ENCODE results near the gene PARP6. TPM values are rescaled to one million over a fixed set of nuclear protein-coding genes. Genes with fewer than 3 reads are reported as not detected.

The PARP6 gene
- total RNA-seq, 2 donors from 2014 or later = 108 to 132 TPM

DNA sequence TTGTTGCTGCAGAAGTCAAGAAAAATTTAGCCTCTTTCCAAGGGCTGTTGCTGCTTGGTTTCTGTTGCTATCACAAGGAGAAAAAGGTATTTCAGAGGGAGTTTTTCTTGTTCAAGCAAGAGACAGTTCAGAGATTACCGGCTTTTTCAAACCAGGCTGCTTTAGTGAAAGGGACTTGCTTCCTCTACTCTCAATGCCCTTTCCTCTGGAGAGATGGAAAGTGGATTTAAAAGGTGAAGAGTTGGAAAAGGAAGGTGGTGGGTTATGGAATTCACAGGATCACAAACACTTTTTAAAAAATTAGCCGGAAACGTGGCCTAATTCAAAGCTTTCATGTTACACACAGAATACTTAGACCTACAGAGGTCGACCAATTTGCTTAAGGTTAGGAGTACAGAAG, 1.1 kb downstream of the PARP6 start:
- peak overlapping the region; percentile 89 to 91 for H3K4me3 Mint-ChIP-seq
- H3K27ac Mint-ChIP-seq = peak overlapping the region; percentile 92
- no peak for ATAC-seq (replicated peaks in 1 of 2)
- H3K36me3 Mint-ChIP-seq (ENCODE audit: insufficient read depth in 2 of 2) = peaks cover 4 to 16% of the 10 kb centered on the region in 2 donors
- no peaks in the 10 kb centered on the region for H3K27me3 Mint-ChIP-seq (ENCODE audit: low read depth)
- no peak for DNase-seq
- no peaks in the 10 kb centered on the region for H3K9me3 Mint-ChIP-seq
- peaks cover 34% of the 10 kb centered on the region for H3K4me1 Mint-ChIP-seq (ENCODE audit: low read depth)

DNA sequence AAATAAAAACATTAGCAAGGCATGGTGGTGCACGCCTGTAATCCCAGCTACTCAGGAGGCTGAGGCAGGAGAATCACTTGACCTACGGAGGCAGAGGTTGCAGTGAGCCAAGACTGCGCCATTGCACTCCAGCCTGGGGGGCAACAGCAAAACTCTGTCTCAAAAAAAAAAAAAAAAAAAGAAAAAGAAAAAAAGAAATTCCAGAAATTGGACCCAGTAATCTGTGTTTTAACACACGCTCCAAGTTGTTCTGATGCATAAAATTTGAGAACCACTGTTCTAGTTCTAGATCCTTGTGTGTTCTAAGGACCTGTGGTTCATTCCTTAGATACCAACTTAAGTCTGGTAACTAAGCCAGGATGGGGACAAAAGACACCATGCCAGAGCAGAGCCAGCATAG, 2.6 kb downstream of the PARP6 start:
- Mint-ChIP-seq H3K4me1 (ENCODE audit: low read depth) (peaks cover 44% of the 10 kb centered on the region), H3K27ac (no peak overlapping the region), H3K4me3 (no peak overlapping the region), H3K9me3 (no peaks in the 10 kb centered on the region), H3K27me3 (ENCODE audit: low read depth) (no peaks in the 10 kb centered on the region), H3K36me3 (ENCODE audit: insufficient read depth in 2 of 2) (peaks cover 6 to 22% of the 10 kb centered on the region in 2 donors)
- DNase-seq = no peak
- ATAC-seq (replicated peaks in 1 of 2) = no peak

DNA sequence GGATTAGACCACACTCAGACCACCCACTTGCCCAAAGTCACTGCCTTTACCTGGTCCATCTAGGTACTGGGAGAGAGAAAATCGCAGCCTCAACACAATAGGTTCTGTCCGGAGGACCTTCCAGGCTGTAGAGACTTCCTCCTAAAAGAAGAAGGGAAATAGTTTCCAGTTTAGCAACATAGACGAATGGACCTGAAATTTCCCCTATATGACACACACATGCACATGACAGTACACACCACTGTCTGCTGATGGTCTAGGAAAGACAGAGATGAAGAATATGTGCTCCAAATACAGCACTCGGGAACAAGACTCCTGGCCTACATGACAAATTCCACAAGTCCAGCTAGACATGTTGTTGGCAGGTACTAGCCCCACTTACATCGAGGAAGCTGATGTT, 7.3 kb downstream of the PARP6 start:
- H3K4me3 Mint-ChIP-seq = no peak overlapping the region
- H3K4me1 Mint-ChIP-seq (ENCODE audit: low read depth) = peaks cover 25% of the 10 kb centered on the region
- no peaks in the 10 kb centered on the region for H3K27me3 Mint-ChIP-seq (ENCODE audit: low read depth)
- H3K27ac Mint-ChIP-seq = no peak overlapping the region
- peaks cover 20 to 53% of the 10 kb centered on the region in 2 donors for H3K36me3 Mint-ChIP-seq (ENCODE audit: insufficient read depth in 2 of 2)
- no peaks in the 10 kb centered on the region for H3K9me3 Mint-ChIP-seq
- DNase-seq = no peak
- no peak for ATAC-seq (replicated peaks in 1 of 2)

DNA sequence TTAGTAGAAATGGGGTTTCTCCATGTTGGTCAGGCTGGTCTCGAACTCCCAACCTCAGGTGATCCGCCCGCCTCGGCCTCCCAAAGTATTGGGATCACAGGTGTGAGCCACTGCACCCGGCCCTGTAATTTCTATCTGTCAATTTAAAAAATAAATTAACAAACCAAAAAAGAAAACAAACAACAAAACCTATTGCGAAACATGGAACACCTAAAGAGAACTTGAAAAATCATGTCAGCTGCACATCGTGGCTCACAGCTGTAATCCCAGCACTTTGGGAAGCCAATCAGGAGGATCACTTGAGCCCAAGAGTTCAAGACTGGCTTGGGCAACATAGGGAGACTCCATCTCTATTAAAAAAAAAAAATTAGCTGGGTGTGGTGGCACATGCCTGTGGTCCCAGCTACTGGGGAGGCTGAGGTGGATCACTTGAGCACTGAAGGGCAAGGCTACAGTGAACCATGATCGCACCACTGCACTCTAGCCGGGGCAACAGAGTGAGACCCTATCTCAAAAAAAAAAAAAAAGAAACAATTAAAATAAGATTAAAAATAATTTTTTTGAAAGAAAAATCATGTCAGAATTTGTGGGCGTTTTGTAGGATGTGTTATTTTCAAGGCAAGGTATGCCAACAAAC, 19.6 kb downstream of the PARP6 start:
- H3K36me3 Mint-ChIP-seq (ENCODE audit: insufficient read depth in 2 of 2) = peaks cover 2 to 34% of the 10 kb centered on the region in 2 donors
- H3K4me1 Mint-ChIP-seq (ENCODE audit: low read depth) = peaks cover 10% of the 10 kb centered on the region

DNA sequence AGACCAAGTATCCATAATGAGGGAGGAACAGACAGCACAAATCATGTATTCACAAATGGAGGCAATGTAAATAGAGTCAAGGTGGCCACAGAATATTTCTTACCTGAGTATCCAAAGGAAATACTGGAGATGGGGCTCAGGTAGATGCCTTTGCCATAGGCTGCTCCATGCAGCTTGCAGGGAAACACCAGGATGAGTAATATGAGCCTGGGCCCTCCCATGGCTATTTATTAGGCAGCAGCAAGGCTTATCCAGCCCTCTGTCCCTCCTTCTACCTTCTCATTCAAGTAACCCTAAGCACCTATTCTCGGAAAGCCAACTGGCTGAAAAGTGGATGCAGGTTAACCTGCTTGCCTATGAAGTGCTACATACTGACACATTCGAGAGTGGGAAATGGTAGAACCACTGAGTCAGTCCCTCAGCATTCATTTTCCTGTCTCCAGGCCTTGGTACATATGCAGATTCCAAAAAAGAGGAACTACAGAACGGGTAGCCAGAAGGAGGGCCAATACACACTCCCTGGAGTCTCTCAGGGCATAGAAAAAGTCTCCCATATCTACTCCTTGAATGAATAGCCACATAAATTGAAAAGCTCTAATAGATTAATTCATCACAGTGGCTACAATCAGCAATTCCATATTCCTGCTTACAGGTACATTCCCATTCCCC, 23.1 kb downstream of the PARP6 start:
- H3K36me3 Mint-ChIP-seq (ENCODE audit: insufficient read depth in 2 of 2) = peaks cover 2 to 30% of the 10 kb centered on the region in 2 donors

More for the DNA sequence above, 19.6 kb downstream of the PARP6 start:
- Mint-ChIP-seq H3K9me3 (no peaks in the 10 kb centered on the region), H3K27ac (no peak overlapping the region), H3K4me3 (no peak overlapping the region), H3K27me3 (ENCODE audit: low read depth) (no peaks in the 10 kb centered on the region)
- DNase-seq (no peak), ATAC-seq (replicated peaks in 1 of 2) (no peak)

DNA sequence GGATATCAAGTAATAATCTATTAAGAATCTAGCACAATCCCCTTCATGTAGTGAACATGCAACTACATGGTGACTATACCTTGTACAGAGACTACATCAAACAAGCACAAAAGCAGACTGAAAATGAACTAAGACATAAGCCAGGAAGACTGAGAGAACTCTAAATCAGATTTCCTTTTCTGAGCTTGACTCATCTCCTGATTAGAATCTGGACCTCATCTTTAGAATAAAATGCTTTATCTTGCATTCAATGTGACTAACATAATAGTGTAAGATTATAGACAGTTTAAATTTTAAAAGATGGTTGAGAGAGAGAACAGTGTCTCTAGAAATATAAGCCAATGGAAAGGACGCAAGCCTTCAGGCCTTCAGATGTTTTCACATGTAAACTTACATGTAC, 23.8 kb downstream of the PARP6 start:
- Mint-ChIP-seq H3K9me3 (no peaks in the 10 kb centered on the region), H3K4me3 (no peak overlapping the region), H3K27me3 (ENCODE audit: low read depth) (no peaks in the 10 kb centered on the region), H3K4me1 (ENCODE audit: low read depth) (peaks cover 10% of the 10 kb centered on the region), H3K27ac (peak overlapping the region; percentile 84), H3K36me3 (ENCODE audit: insufficient read depth in 2 of 2) (peaks cover 2 to 30% of the 10 kb centered on the region in 2 donors)
- DNase-seq (no peak), ATAC-seq (replicated peaks in 1 of 2) (no peak)

More for the DNA sequence above, 23.1 kb downstream of the PARP6 start:
- no peak overlapping the region for H3K4me3 Mint-ChIP-seq
- H3K27me3 Mint-ChIP-seq (ENCODE audit: low read depth) = no peaks in the 10 kb centered on the region
- no peaks in the 10 kb centered on the region for H3K9me3 Mint-ChIP-seq
- no peak for DNase-seq
- no peak for ATAC-seq (replicated peaks in 1 of 2)
- no peak overlapping the region for H3K27ac Mint-ChIP-seq
- peaks cover 10% of the 10 kb centered on the region for H3K4me1 Mint-ChIP-seq (ENCODE audit: low read depth)

DNA sequence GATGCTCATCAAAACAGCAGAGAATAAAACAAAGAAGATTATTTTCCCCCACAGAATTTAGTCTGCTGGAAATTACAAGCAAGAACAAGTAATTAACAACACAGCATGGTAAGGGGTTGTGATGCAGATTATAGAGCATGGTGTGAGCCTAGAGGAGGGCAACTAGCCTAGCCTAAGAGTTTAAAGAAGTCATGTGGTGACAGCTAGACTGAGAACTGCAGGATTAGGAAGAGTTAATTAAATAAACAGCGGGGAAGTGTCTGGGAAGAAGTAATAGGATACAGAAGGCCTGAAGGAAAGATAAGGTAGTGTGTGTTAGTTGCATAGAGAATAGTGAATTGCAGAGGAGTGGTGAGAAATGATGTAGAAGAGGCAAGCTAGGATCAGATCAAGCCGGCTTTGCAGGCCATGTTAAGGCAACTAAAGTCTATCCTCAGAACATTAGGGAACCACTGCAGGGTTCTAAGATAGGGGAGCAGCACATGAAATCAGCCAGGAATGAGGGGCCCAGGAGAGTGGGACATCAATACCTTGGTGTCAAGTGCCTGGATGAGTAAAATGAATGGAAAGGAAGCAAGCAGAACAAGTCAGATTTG, 29.5 kb downstream of the PARP6 start:
- no peaks in the 10 kb centered on the region for H3K9me3 Mint-ChIP-seq
- H3K27ac Mint-ChIP-seq = peak overlapping the region; percentile 21
- H3K4me3 Mint-ChIP-seq = no peak overlapping the region
- peaks cover 23% of the 10 kb centered on the region for H3K4me1 Mint-ChIP-seq (ENCODE audit: low read depth)
- H3K27me3 Mint-ChIP-seq (ENCODE audit: low read depth) = no peaks in the 10 kb centered on the region
- H3K36me3 Mint-ChIP-seq (ENCODE audit: insufficient read depth in 2 of 2) = peaks cover 0 to 10% of the 10 kb centered on the region in 2 donors
- ATAC-seq (replicated peaks in 1 of 2) (no peak), DNase-seq (no peak)

DNA sequence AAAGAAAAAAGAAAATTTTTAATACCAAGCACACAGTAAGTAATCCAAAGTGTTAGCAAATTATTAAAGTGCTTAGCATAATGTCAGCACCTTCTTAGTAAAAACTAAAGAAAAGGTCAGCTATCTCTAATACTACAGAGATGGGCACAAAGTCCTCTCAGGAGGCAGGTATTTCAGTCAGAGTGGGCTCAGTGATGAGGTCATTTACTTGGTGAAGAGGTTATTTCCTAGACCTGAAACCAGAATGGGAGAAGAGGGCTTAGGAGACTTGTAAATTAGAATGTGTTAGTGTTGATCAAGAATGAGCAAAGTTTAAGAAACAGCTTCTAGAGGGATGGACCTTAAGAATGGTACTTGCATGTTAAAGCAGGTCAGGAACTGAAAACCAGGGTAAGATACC, 32.7 kb downstream of the PARP6 start:
- no peak overlapping the region for H3K27ac Mint-ChIP-seq
- peaks cover 45% of the 10 kb centered on the region for H3K4me1 Mint-ChIP-seq (ENCODE audit: low read depth)
- H3K36me3 Mint-ChIP-seq (ENCODE audit: insufficient read depth in 2 of 2) = peaks cover 2 to 4% of the 10 kb centered on the region in 2 donors
- ATAC-seq (replicated peaks in 1 of 2) (no peak), DNase-seq (no peak)
- no peaks in the 10 kb centered on the region for H3K9me3 Mint-ChIP-seq
- H3K4me3 Mint-ChIP-seq = no peak overlapping the region
- no peaks in the 10 kb centered on the region for H3K27me3 Mint-ChIP-seq (ENCODE audit: low read depth)

DNA sequence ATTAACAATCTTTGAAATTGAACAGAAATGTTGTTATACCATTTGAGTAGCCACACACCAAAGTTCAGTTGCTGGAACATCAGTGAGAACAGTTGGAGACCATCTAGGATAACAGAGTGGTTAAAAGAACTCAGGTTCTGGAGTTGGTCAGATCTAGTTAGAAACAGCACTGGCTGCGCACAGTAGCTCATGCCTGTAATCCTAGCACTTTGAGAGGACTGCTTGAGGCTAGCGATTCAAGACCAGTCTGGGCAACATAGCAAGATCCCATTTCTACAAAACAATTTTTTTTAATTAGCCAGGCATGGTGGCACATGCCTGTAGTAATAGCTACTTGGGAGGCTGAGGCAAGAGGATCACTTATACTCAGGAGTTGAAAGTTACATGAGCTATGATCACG, 33.8 kb downstream of the PARP6 start:
- DNase-seq (no peak), ATAC-seq (replicated peaks in 1 of 2) (no peak)
- Mint-ChIP-seq H3K27me3 (ENCODE audit: low read depth) (no peaks in the 10 kb centered on the region), H3K36me3 (ENCODE audit: insufficient read depth in 2 of 2) (peaks cover 2 to 3% of the 10 kb centered on the region in 2 donors), H3K27ac (peak overlapping the region; percentile 90), H3K4me3 (no peak overlapping the region), H3K9me3 (no peaks in the 10 kb centered on the region), H3K4me1 (ENCODE audit: low read depth) (peaks cover 52% of the 10 kb centered on the region)

DNA sequence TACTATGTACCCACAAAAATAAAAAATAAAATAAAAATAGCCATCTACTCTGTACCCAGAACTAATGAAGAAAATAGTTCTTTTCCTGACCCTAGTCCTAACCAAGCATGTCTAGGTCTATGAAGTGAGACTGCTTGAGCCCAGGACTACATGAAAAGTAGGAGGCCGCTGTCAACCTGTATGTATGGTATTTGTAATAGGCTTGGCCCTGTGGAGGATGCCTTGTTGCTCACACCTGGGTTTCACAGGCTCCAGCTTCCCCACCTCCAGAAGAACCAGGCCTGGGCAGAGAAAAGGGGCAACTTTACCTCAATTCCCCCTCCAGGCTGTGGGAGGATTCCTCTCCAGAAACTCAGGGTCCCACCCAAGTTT, 34.5 kb downstream of the PARP6 start:
- H3K36me3 Mint-ChIP-seq (ENCODE audit: insufficient read depth in 2 of 2) = peaks cover 2 to 3% of the 10 kb centered on the region in 2 donors
- H3K27ac Mint-ChIP-seq = peak overlapping the region; percentile 90
- no peak for DNase-seq
- no peaks in the 10 kb centered on the region for H3K27me3 Mint-ChIP-seq (ENCODE audit: low read depth)
- H3K9me3 Mint-ChIP-seq = no peaks in the 10 kb centered on the region
- peak; percentile 19 to 37 for ATAC-seq (replicated peaks in 1 of 2)
- peaks cover 56% of the 10 kb centered on the region for H3K4me1 Mint-ChIP-seq (ENCODE audit: low read depth)
- peak overlapping the region; percentile 70 to 85 for H3K4me3 Mint-ChIP-seq

DNA sequence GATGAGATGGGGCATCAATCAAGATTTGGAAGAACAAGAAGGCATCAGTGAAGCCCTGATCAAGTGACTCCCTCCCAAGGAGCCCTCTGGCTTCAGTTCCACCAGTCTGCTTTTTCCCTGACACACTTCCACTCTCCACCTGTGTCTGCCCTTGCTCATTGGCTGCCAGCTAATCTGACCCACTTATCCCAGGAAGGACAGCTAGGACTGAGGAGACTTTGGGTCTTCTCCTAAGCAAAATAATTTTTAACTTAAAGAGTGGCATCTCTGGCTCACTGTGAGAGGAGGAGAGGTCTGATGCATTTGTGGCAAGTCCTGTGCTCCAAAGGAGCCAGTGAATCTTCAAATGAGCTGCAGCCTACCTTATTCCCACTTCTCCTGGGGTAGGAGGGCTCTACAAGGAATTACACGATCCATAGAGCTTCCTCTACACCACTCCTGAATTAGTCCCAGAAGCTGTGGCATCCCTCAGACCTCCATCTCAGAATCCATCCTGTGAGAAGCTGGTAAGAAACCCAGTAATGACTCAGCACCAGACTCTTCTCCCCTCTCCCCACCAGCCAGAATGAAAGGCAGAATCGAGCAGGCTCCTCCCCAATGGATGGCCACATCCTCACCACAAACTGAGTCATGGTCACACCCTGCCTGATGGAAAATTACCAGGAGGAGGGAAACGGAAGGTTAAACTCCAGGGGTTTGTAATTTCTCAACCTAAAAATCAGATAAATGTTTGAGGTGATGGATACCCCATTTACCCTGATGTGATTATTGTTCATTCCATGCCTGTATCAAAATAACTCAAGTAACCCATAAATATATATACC, 35.1 kb downstream of the PARP6 start:
- Mint-ChIP-seq H3K9me3 (no peaks in the 10 kb centered on the region), H3K4me1 (ENCODE audit: low read depth) (peaks cover 62% of the 10 kb centered on the region), H3K27me3 (ENCODE audit: low read depth) (no peaks in the 10 kb centered on the region), H3K27ac (peak overlapping the region; percentile 90), H3K4me3 (peak overlapping the region; percentile 70 to 85), H3K36me3 (ENCODE audit: insufficient read depth in 2 of 2) (peaks cover 2% of the 10 kb centered on the region in 2 donors)
- peak; percentile 76 to 85 for DNase-seq
- ATAC-seq (replicated peaks in 1 of 2) = peak; percentile 95 to 96

DNA sequence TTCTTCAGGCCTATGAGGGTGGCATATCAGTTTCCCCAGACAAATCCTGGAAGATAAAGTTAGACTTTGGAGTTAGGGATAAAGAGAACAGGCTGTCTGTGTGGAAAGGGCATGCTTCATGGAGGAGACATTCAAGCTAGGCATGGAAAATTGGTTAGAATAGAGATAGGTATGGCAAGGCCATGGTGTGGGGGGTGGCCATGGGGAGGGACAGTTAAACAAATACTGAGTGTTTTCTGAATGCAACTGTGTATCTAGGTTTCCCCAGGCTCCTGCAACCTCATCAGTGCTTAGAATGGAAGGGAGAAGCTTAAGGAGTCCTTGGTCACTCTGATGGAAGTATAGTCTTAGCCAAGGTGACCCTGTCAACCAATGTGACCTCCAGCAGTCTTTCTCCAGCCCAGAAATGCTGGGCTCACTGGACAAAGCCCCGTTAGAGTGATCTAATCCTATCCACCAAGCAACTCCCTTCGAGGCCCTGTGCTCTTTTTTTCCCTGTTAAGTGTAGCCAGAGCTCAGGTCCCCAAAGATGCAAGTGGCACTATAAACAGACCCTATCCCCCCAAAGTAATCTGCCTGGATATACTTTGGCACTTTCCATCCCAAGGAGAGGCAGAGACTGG, 35.9 kb downstream of the PARP6 start:
- H3K27me3 Mint-ChIP-seq (ENCODE audit: low read depth) = no peaks in the 10 kb centered on the region
- H3K4me3 Mint-ChIP-seq = peak overlapping the region; percentile 70 to 85
- peaks cover 66% of the 10 kb centered on the region for H3K4me1 Mint-ChIP-seq (ENCODE audit: low read depth)
- H3K36me3 Mint-ChIP-seq (ENCODE audit: insufficient read depth in 2 of 2) = peaks cover 2% of the 10 kb centered on the region in 2 donors
- no peak for ATAC-seq (replicated peaks in 1 of 2)
- peak overlapping the region; percentile 90 for H3K27ac Mint-ChIP-seq
- no peaks in the 10 kb centered on the region for H3K9me3 Mint-ChIP-seq
- no peak for DNase-seq
